Measurements from ENCODE around the gene INPP5A. TPM values are rescaled to one million over a fixed set of nuclear protein-coding genes. Genes with fewer than 3 reads are reported as not detected.

Gene INPP5A
- total and polyA plus RNA-seq, 2 of the 13 experiments (the other 11 are each of a cell fraction or from before 2014, with no cell fraction given): 17.5 to 37.9 TPM

GRCh38 chr10:132591166-132591971, 53.8 kb downstream of the INPP5A start (continued):
- TF ChIP-seq KLF16 (CRISPR knock-in tag; IDR thresholded peaks at IDR 0.05) (no peak), PAF1 (CRISPR knock-in tag; IDR thresholded peaks at IDR 0.05) (no peak), GPBP1L1 (CRISPR knock-in tag; IDR thresholded peaks at IDR 0.05) (no peak), THAP7 (CRISPR knock-in tag; IDR thresholded peaks at IDR 0.05) (0 out of 2 replicates have a peak, but pooled peaks have one; percentile 21), MTA1 (CRISPR knock-in tag; IDR thresholded peaks at IDR 0.05; ENCODE audit: borderline replicate concordance) (no peak), ZNF672 (CRISPR knock-in tag; IDR thresholded peaks at IDR 0.05) (no peak), KLF13 (CRISPR knock-in tag; IDR thresholded peaks at IDR 0.05) (no peak), CREM (IDR thresholded peaks at IDR 0.05) (peak; percentile 62), CREM (CRISPR knock-in tag; IDR thresholded peaks at IDR 0.05) (no peak), ZNF770 (CRISPR knock-in tag; IDR thresholded peaks at IDR 0.05) (no peak), KMT2A (CRISPR knock-in tag; IDR thresholded peaks at IDR 0.05) (0 out of 2 replicates have a peak, but pooled peaks have one; percentile 38), ZNF552 (CRISPR knock-in tag; IDR thresholded peaks at IDR 0.05; ENCODE audit: borderline replicate concordance) (no peak), ZNF280D (CRISPR knock-in tag; IDR thresholded peaks at IDR 0.05) (no peak), ZNF414 (CRISPR knock-in tag; IDR thresholded peaks at IDR 0.05) (no peak; the same call in 1 of the 2 replicates), TEAD3 (CRISPR knock-in tag; optimal IDR thresholded peaks at IDR 0.05; ENCODE audit: borderline replicate concordance) (peak; percentile 49), SKI (IDR thresholded peaks at IDR 0.05; ENCODE audit: partially characterized antibody) (peak; percentile 51), CHCHD3 (CRISPR knock-in tag; IDR thresholded peaks at IDR 0.05) (no peak), STAG1 (CRISPR knock-in tag; IDR thresholded peaks at IDR 0.05) (no peak; the same call in 1 of the 2 replicates), NFYC (CRISPR knock-in tag; IDR thresholded peaks at IDR 0.05) (no peak), KLF9 (CRISPR knock-in tag; IDR thresholded peaks at IDR 0.05; ENCODE audit: low read depth) (no peak), ZNF547 (CRISPR knock-in tag; IDR thresholded peaks at IDR 0.05) (peak; percentile 44; the same call in 1 of the 2 replicates), SOX6 (IDR thresholded peaks at IDR 0.05) (no peak), SOX6 (CRISPR knock-in tag; IDR thresholded peaks at IDR 0.05) (peak; percentile 61)

All from HepG2 (cell line).